HL-60 (cell line): ENCODE results near the gene MAP3K2.

Experiments used
- CTCF ChIP-seq: IDR thresholded peaks from one replicate; pipeline ENCODE4 v1.5.1; 2011; ENCODE audit warnings: low read length, control low read depth, inconsistent platforms; ENCODE audit not compliant: insufficient read depth
- GABPA ChIP-seq: IDR thresholded peaks from 2 replicates; pipeline ENCODE4 v1.6.1; 2012; ENCODE audit warnings: low read depth
- POLR2AphosphoS5 ChIP-seq: IDR thresholded peaks from 2 replicates; pipeline ENCODE4 v1.6.1; 2012; ENCODE audit warnings: low read depth
- REST ChIP-seq: IDR thresholded peaks from 2 replicates; pipeline ENCODE4 v1.6.1; 2012; ENCODE audit warnings: low read depth; ENCODE audit not compliant: insufficient replicate concordance

- TF ChIP-seq CTCF: no peak
- no peak for TF ChIP-seq POLR2AphosphoS5
- TF ChIP-seq REST: no peak
- TF ChIP-seq GABPA: no peak
Measured at GRCh38 chr2:127419448-127420038, 31.8 kb upstream of the MAP3K2 start.
